K562 (cell line): ENCODE results near the gene GRK1. TPM values are rescaled to one million over a fixed set of nuclear protein-coding genes. Genes with fewer than 3 reads are reported as not detected.

ENCODE experiments used
- ATAC-seq: fragments of 200-7000 bp; cut with Tn5 transposase; 3 replicates; pipeline ENCODE4 v1.9.1; 2020; ENCODE audit warnings: moderate library complexity
- BruUV-seq: library from RNA; stranded (reverse); fragments of 400-500 nt; replicated peaks from 2 replicates; lab custom pipeline; 2021; lab: Mats Ljungman, UMichigan
- CTCF ChIA-PET: fragments of 300-600 bp; formaldehyde crosslinking; extraction: SDS; loops from one replicate; lab custom pipeline; 2021; ENCODE audit warnings: low intra/inter-chr PET ratio; lab: Yijun Ruan, JAX
- POLR2A ChIA-PET: fragments of 300-600, 350-650 bp; sonication (Branson Sonifier 250); formaldehyde crosslinking; extraction: SDS; loops from one replicate; lab custom pipeline; 2021; ENCODE audit warnings: antibody characterized with exemption, inconsistent platforms; lab: Yijun Ruan, JAX
- DNase-seq, 4 experiments: peaks; one replicate each; pipeline versions ENCODE4 v3.0.0 to v3.0.0-alpha.2; 2011 to 2018; ENCODE audit warnings: low spot score in 3 of 4, mixed read lengths in 3 of 4; ENCODE audit errors: extremely low read depth in 1 of 4
- FAIRE-seq: peaks from 2 replicates; lab custom pipeline; 2011; peaks lifted over from hg19 to GRCh38; lab: Jason Lieb, UNC
- H2AFZ ChIP-seq: 2 replicates; pipeline ENCODE4 v1.6.0; 2011; ENCODE audit warnings: low read depth, low read length, control low read depth, inconsistent platforms
- H3K27ac ChIP-seq: fragments of 200-600 bp; 3 replicates; pipeline ENCODE4 v1.8.0; 2011; ENCODE audit warnings: low read depth, mild to moderate bottlenecking, control low read depth, inconsistent platforms, low read length, moderate library complexity, mixed read lengths; ENCODE audit errors: extremely low read depth
- H3K27me3 ChIP-seq, 2 experiments: fragments of 300-600 bp in 1 of 2; 2 replicates in 1 of 2; 3 replicates in 1 of 2; pipeline versions ENCODE4 v1.6.0 to v1.8.0; 2011; ENCODE audit warnings: inconsistent platforms in 2 of 2, low read length in 2 of 2, mild to moderate bottlenecking in 1 of 2, mixed read lengths in 1 of 2, moderate library complexity in 1 of 2; ENCODE audit not compliant: control insufficient read depth in 2 of 2, insufficient read depth in 2 of 2
- H3K36me3 ChIP-seq: fragments of 300-600 bp; 3 replicates; pipeline ENCODE4 v1.8.0; 2011; ENCODE audit warnings: mild to moderate bottlenecking, low read length, inconsistent platforms; ENCODE audit not compliant: control insufficient read depth, insufficient read depth
- H3K4me1 ChIP-seq, 2 experiments: fragments of 200-600 bp in 1 of 2; replicated peaks in 1 of 2; 2 replicates in 1 of 2; 3 replicates in 1 of 2; pipeline versions ENCODE4 v1.5.1 to v1.8.0; 2011; ENCODE audit warnings: inconsistent platforms in 2 of 2, low read length in 2 of 2, mild to moderate bottlenecking in 1 of 2, mixed read lengths in 1 of 2, moderate library complexity in 1 of 2; ENCODE audit not compliant: control insufficient read depth in 2 of 2, insufficient read depth in 2 of 2
- H3K4me2 ChIP-seq: 2 replicates; pipeline ENCODE4 v1.6.1; 2011; ENCODE audit warnings: low read length, control low read depth, inconsistent platforms, mixed read lengths; ENCODE audit not compliant: insufficient read depth
- H3K4me3 ChIP-seq: fragments of 200-600 bp; sonication (generic), shearing (Covaris generic); 2 replicates; pipeline ENCODE4 v1.5.1; 2016; ENCODE audit warnings: control low read depth, inconsistent platforms
- H3K79me2 ChIP-seq: fragments of 200-600 bp; 3 replicates; pipeline ENCODE4 v1.8.0; 2011; ENCODE audit warnings: low read length, inconsistent platforms; ENCODE audit not compliant: control insufficient read depth, insufficient read depth
- H3K9ac ChIP-seq, 2 experiments: 2 replicates each; pipeline versions ENCODE4 v1.6.0 to v1.6.1; 2011; ENCODE audit warnings: low read depth in 2 of 2, low read length in 2 of 2, control low read depth in 1 of 2, inconsistent platforms in 1 of 2, mild to moderate bottlenecking in 1 of 2, mixed read lengths in 1 of 2; ENCODE audit not compliant: insufficient read depth in 1 of 2
- H3K9me1 ChIP-seq: one replicate; pipeline ENCODE4 v1.6.0; 2011; ENCODE audit warnings: inconsistent platforms, mild to moderate bottlenecking, low read length, moderate library complexity; ENCODE audit not compliant: control insufficient read depth, insufficient read depth
- H3K9me3 ChIP-seq: replicated peaks from 2 replicates; pipeline ENCODE4 v1.5.1; 2011; ENCODE audit warnings: low read depth, low read length, inconsistent platforms; ENCODE audit not compliant: control insufficient read depth, insufficient read depth
- H4K20me1 ChIP-seq: replicated peaks from 2 replicates; pipeline ENCODE4 v1.6.1; 2011; ENCODE audit warnings: low read length, inconsistent platforms, mixed read lengths; ENCODE audit not compliant: control insufficient read depth, insufficient read depth
- HEY1 ChIP-seq: fragments of 250-450 bp; sonication (Bioruptor Pico); IDR thresholded peaks from 2 replicates; pipeline ENCODE4 v1.5.0; 2020; ENCODE audit warnings: mild to moderate bottlenecking, moderate library complexity, borderline replicate concordance
- SAFB2 ChIP-seq: fragments of 200-400 bp; formaldehyde crosslinking; IDR thresholded peaks from 2 replicates; pipeline ENCODE4 v1.6.1; 2018; ENCODE audit warnings: borderline replicate concordance, low read length, low read depth, moderate library complexity; ENCODE audit not compliant: severe bottlenecking
- ZNF146 ChIP-seq: IDR thresholded peaks from one replicate; pipeline ENCODE4 v1.6.1; 2018; ENCODE audit warnings: missing compliant biosample characterization; ENCODE audit not compliant: unreplicated experiment
- WGBS: fragments of 100-300 bp; shearing (Covaris generic); methylation state at CpG from one replicate; pipeline ENCODE4 v1.1.6; 2016; ENCODE audit warnings: low coverage, mixed read lengths; ENCODE audit not compliant: insufficient coverage; ENCODE audit errors: missing lambda C conversion rate; 5-methylcytosine and 5-hydroxymethylcytosine counted together
- in situ Hi-C: fragments of 300-500 bp; cut with MboI; formaldehyde crosslinking; loops from 4 replicates; pipeline ENCODE4 v1.15.0; 2018; ENCODE audit warnings: inconsistent platforms, mixed read lengths
- intact Hi-C: fragments of 100-400 bp; cut with micrococcal nuclease; formaldehyde crosslinking; loops from 2 replicates; pipeline ENCODE4 v1.14.2; 2022
- polyA plus RNA-seq, 8 experiments: library from polyadenylated mRNA; depleted of rRNA in 4 of 8; stranded (reverse) in 5 of 8; unstranded in 3 of 8; fragments of >200 nt; fragmentation: Nextera tagmentation in 2 of 8; fragmentation: Illumina TruSeq in 1 of 8; extraction: Ambion mirVana in 2 of 8; extraction: Trizol in 1 of 8; gene quantifications; 2 replicates each; pipeline versions ENCODE4 v1.2.1 to v1.2.3, GENCODE V29; 2011 to 2014; ENCODE audit warnings: inconsistent platforms in 1 of 8, missing spikeins in 1 of 8
- total RNA-seq, 7 experiments: library from RNA; depleted of rRNA in 6 of 7; stranded (reverse); fragments of >200 nt in 6 of 7; fragmentation: Illumina TruSeq in 2 of 7; extraction: Trizol in 2 of 7; gene quantifications; 2 replicates each; pipeline versions ENCODE4 v1.2.1 to v1.2.3, GENCODE V29; 2011 to 2021; ENCODE audit warnings: low replicate concordance in 1 of 7
- TF ChIP-seq, protein P1 (sequence below), 3 experiments: fragments of 200-800 bp in 1 of 3; fragments of 250-450 bp in 1 of 3; fragments of 450-650 bp in 1 of 3; sonication (Bioruptor Pico) in 1 of 3; sonication (Bioruptor generic) in 1 of 3; formaldehyde crosslinking in 1 of 3; IDR thresholded peaks; 2 replicates each; pipeline versions ENCODE4 v1.6.1 to v1.8.0; 2016 to 2022; ENCODE audit warnings: mild to moderate bottlenecking in 2 of 3, missing genetic modification characterization in 2 of 3, missing compliant biosample characterization in 1 of 3, moderate library complexity in 1 of 3

Gene GRK1
- total and polyA plus RNA-seq, 9 of the 15 experiments (the other 6 are each of a cell fraction or from before 2014, with no cell fraction given) = 0.09 TPM; not detected in 8

GRCh38 chr13:113783200-113783881, 116.3 kb downstream of the GRK1 start:
- H3K9me3 ChIP-seq = no peaks in the 10 kb centered on the region
- no peak overlapping the region for H3K4me2 ChIP-seq
- DNase-seq = no peak
- no peak for TF ChIP-seq ZNF146 (CRISPR knock-in tag)
- TF ChIP-seq SAFB2 = no peak
- TF ChIP-seq, protein P1, sequence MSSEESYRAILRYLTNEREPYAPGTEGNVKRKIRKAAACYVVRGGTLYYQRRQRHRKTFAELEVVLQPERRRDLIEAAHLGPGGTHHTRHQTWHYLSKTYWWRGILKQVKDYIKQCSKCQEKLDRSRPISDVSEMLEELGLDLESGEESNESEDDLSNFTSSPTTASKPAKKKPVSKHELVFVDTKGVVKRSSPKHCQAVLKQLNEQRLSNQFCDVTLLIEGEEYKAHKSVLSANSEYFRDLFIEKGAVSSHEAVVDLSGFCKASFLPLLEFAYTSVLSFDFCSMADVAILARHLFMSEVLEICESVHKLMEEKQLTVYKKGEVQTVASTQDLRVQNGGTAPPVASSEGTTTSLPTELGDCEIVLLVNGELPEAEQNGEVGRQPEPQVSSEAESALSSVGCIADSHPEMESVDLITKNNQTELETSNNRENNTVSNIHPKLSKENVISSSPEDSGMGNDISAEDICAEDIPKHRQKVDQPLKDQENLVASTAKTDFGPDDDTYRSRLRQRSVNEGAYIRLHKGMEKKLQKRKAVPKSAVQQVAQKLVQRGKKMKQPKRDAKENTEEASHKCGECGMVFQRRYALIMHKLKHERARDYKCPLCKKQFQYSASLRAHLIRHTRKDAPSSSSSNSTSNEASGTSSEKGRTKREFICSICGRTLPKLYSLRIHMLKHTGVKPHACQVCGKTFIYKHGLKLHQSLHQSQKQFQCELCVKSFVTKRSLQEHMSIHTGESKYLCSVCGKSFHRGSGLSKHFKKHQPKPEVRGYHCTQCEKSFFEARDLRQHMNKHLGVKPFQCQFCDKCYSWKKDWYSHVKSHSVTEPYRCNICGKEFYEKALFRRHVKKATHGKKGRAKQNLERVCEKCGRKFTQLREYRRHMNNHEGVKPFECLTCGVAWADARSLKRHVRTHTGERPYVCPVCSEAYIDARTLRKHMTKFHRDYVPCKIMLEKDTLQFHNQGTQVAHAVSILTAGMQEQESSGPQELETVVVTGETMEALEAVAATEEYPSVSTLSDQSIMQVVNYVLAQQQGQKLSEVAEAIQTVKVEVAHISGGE (CRISPR knock-in tag; IDR thresholded peaks at IDR 0.05) = no peak
- no peak for TF ChIP-seq HEY1 (CRISPR knock-in tag)
- CTCF ChIA-PET = no interaction called here
- peaks cover 0 to under 1% of the 10 kb centered on the region in 2 experiments; a peak in 1 of 5 replicates for H3K4me1 ChIP-seq
- H2AFZ ChIP-seq = no peak overlapping the region
- no peaks in the 10 kb centered on the region for H3K79me2 ChIP-seq
- no peaks in the 10 kb centered on the region for H3K9me1 ChIP-seq
- no peak overlapping the region for H3K9ac ChIP-seq
- H3K36me3 ChIP-seq = no peaks in the 10 kb centered on the region
- ATAC-seq = no peak
- H4K20me1 ChIP-seq = no peaks in the 10 kb centered on the region
- WGBS = 0% methylated on average over 12 of the region's 12 CpGs
- POLR2A ChIA-PET = interaction anchor here (0.7 kb wide), 1 partner anchor 162 kb away, joined by 3 read pairs; no protein-coding TSS in a partner anchor
- in situ Hi-C loops (no loop called here), intact Hi-C loops (no loop called here)
- no peak for FAIRE-seq
- no peak overlapping the region for H3K27ac ChIP-seq
- no peak overlapping the region for H3K4me3 ChIP-seq
- BruUV-seq = no TSS peak
- H3K27me3 ChIP-seq = peaks cover 4 to 45% of the 10 kb centered on the region in 2 experiments; a peak in 4 of 5 replicates
